Right renal pelvis (tissue), 4 donors: ENCODE data around the gene GUCD1. TPM values are rescaled to one million over a fixed set of nuclear protein-coding genes. Genes with fewer than 3 reads are reported as not detected.
"Not testable (repeated sequence)": the region's sequence is repeated elsewhere in the genome, so short reads cannot be mapped to it uniquely, and the experiment has no call there.

Experiments used
- DNase-seq, 4 donors: peaks; one replicate each; pipeline ENCODE4 v3.0.0-alpha.2; 2013; ENCODE audit warnings: low read depth in 4 of 4, low spot score in 3 of 4, missing footprints in 1 of 4
- polyA plus RNA-seq, 4 donors: library from polyadenylated mRNA; unstranded; fragments of 120-200 nt; gene quantifications; one replicate each; pipeline ENCODE4 v1.2.1, GENCODE V29; 2013; ENCODE audit not compliant: insufficient read length in 4 of 4

GUCD1 gene
- polyA plus RNA-seq, 4 donors: 78.8 to 89.4 (median 84.7) TPM

- DNase-seq: no peak
Measured at GRCh38 chr22:24536089-24536488, 18.8 kb downstream of the GUCD1 start.

- no peak for DNase-seq
Measured at GRCh38 chr22:24535348-24535747, 19.6 kb downstream of the GUCD1 start.

GRCh38 chr22:24532075-24532474 lies 22.9 kb downstream of the GUCD1 start:
- DNase-seq: no peak

- DNase-seq: not testable (repeated sequence)
Measured at GRCh38 chr22:24530968-24531367, 24.0 kb downstream of the GUCD1 start.

GRCh38 chr22:24529898-24530297 lies 25.0 kb downstream of the GUCD1 start:
- no peak for DNase-seq

GRCh38 chr22:24526191-24526590 lies 28.7 kb downstream of the GUCD1 start:
- DNase-seq: no peak

- peak in 3 of 4 donors; percentile 25 to 50 (median 28) for DNase-seq
Measured at GRCh38 chr22:24525416-24526037, 29.4 kb downstream of the GUCD1 start.

- DNase-seq: no peak
Measured at GRCh38 chr22:24523873-24524272, 31.1 kb downstream of the GUCD1 start.

- peak; percentile 32 to 71 (median 55) for DNase-seq
Measured at GRCh38 chr22:24521791-24522245, 33.1 kb downstream of the GUCD1 start.

GRCh38 chr22:24519496-24519895 lies 35.4 kb downstream of the GUCD1 start:
- no peak for DNase-seq

GRCh38 chr22:24518771-24519485 lies 36.0 kb downstream of the GUCD1 start:
- DNase-seq: no peak

- DNase-seq: no peak
Measured at GRCh38 chr22:24518228-24518627, 36.7 kb downstream of the GUCD1 start.

GRCh38 chr22:24517446-24517845 lies 37.5 kb downstream of the GUCD1 start:
- DNase-seq: no peak

GRCh38 chr22:24516301-24516737 lies 38.6 kb downstream of the GUCD1 start:
- DNase-seq: peak in 1 of 4 donors; percentile 30

- DNase-seq: no peak
Measured at GRCh38 chr22:24515027-24515338, 40.0 kb downstream of the GUCD1 start.

- no peak for DNase-seq
Measured at GRCh38 chr22:24514241-24515026, 40.5 kb downstream of the GUCD1 start.

- DNase-seq: no peak
Measured at GRCh38 chr22:24513378-24514240, 41.3 kb downstream of the GUCD1 start.

- no peak for DNase-seq
Measured at GRCh38 chr22:24512043-24512442, 42.9 kb downstream of the GUCD1 start.

- DNase-seq: no peak
Measured at GRCh38 chr22:24510637-24511625, 44.0 kb downstream of the GUCD1 start.
